ENCODE data around the gene NRL. TPM values are rescaled to one million over a fixed set of nuclear protein-coding genes. Genes with fewer than 3 reads are reported as not detected.

The NRL gene
- total and polyA plus RNA-seq, 4 donors, result 1.5 to 3.2 (median 2.8) TPM

DNA sequence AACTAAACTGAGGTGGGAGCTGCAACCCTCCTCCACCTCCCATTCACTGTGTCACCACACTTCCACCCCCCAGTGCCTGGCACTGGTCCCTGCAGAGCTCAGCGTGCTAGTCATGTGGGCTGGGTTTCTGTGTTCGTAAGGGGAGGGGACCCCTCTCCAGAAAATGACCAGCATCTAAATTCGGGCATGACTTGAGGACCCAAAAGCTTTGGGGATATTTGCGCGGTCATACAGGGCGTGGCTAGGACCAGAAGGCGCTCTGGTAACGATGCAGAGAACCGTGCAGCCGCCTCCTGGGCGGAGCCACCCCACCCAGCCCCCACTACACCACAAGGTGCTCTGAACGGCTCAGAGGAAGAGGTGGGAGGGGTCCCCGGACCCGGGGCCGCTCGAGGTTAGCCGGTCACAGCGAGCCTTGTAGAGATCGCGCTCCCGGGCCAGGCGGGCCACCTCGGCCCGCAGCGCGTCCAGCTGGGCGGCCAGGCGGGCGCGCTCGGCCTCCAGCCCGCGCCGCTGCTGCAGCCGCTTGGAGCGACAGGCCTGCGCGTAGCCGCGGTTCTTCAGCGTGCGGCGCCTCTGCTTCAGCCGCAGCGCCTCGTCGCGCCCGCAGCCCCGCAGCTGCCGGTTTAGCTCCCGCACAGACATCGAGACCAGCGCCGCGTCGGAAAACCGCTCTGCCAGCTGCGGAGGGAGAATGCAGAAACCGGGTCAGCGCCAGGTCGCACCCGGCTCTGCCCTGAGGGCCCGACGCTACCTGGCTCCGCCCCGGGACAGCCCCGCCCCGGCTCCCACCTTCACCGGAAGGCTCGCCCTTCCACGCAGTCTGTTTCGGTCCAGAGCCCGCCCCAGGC lies 33.6 kb downstream of the NRL start:
- no peaks in the 10 kb centered on the region for H3K27me3 ChIP-seq (ENCODE audit: control insufficient read depth in 4 of 4, insufficient read depth in 4 of 4, low read length in 3 of 4)
- peak overlapping the region; percentile 61 to 80 (median 76) for H3K4me3 ChIP-seq (ENCODE audit: low read depth in 1 of 3, low read length in 3 of 3)
- under 1% methylated on average over 74 of the region's 74 CpGs for WGBS
- DNase-seq (ENCODE audit: low spot score), result peak; percentile 58
- peak overlapping the region; percentile 58 to 74 for H3K27ac ChIP-seq (ENCODE audit: low read depth in 1 of 2, low read length in 2 of 2)
- peak overlapping the region in 1 of 2 donors; percentile 36 for H3K9ac ChIP-seq (ENCODE audit: low read depth in 1 of 2, low read length in 2 of 2)
- peaks cover 2 to 25% (median 20%) of the 10 kb centered on the region in 4 donors for H3K4me1 ChIP-seq (ENCODE audit: control insufficient read depth in 4 of 4, insufficient read depth in 4 of 4, low read length in 3 of 4)
- H3K9me3 ChIP-seq (ENCODE audit: control insufficient read depth in 4 of 4, low read length in 3 of 4), result no peaks in the 10 kb centered on the region
- TF ChIP-seq, protein P1, sequence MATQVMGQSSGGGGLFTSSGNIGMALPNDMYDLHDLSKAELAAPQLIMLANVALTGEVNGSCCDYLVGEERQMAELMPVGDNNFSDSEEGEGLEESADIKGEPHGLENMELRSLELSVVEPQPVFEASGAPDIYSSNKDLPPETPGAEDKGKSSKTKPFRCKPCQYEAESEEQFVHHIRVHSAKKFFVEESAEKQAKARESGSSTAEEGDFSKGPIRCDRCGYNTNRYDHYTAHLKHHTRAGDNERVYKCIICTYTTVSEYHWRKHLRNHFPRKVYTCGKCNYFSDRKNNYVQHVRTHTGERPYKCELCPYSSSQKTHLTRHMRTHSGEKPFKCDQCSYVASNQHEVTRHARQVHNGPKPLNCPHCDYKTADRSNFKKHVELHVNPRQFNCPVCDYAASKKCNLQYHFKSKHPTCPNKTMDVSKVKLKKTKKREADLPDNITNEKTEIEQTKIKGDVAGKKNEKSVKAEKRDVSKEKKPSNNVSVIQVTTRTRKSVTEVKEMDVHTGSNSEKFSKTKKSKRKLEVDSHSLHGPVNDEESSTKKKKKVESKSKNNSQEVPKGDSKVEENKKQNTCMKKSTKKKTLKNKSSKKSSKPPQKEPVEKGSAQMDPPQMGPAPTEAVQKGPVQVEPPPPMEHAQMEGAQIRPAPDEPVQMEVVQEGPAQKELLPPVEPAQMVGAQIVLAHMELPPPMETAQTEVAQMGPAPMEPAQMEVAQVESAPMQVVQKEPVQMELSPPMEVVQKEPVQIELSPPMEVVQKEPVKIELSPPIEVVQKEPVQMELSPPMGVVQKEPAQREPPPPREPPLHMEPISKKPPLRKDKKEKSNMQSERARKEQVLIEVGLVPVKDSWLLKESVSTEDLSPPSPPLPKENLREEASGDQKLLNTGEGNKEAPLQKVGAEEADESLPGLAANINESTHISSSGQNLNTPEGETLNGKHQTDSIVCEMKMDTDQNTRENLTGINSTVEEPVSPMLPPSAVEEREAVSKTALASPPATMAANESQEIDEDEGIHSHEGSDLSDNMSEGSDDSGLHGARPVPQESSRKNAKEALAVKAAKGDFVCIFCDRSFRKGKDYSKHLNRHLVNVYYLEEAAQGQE (IDR thresholded peaks at IDR 0.05), result no peak
- peak; percentile 6 to 8 for TF ChIP-seq HNF4A (conservative IDR thresholded peaks at IDR 0.05)
- TF ChIP-seq, protein P2, sequence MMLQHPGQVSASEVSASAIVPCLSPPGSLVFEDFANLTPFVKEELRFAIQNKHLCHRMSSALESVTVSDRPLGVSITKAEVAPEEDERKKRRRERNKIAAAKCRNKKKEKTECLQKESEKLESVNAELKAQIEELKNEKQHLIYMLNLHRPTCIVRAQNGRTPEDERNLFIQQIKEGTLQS (IDR thresholded peaks at IDR 0.05), result no peak
- H3K36me3 ChIP-seq (ENCODE audit: control insufficient read depth in 4 of 4, insufficient read depth in 3 of 4, low read depth in 1 of 4, low read length in 3 of 4), result no peaks in the 10 kb centered on the region

DNA sequence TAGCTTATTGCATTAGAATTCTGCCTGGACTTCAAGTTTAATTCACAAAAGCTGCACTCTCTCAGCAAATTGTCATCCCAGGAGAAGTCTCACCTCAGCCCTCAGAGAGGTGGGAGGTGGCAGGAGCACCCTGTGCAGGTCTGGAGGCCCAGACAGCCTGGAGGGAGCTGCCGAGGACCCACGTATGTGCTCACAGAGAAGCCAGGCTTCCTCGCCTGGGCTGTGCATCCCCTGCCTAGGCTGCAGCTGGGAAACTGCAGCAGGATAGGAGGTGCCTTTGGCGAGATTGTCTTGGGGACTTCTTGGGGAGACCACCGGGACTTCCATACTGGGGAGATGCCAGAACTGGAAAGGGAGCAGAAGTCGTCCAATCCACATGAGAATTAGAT lies 34.6 kb downstream of the NRL start:
- Histone ChIP-seq H3K9ac (ENCODE audit: low read depth in 1 of 2, low read length in 2 of 2) (no peak overlapping the region), H3K27me3 (ENCODE audit: control insufficient read depth in 4 of 4, insufficient read depth in 4 of 4, low read length in 3 of 4) (no peaks in the 10 kb centered on the region), H3K4me3 (ENCODE audit: low read depth in 1 of 3, low read length in 3 of 3) (no peak overlapping the region), H3K4me1 (ENCODE audit: control insufficient read depth in 4 of 4, insufficient read depth in 4 of 4, low read length in 3 of 4) (peaks cover 8 to 35% (median 25%) of the 10 kb centered on the region in 4 donors), H3K27ac (ENCODE audit: low read depth in 1 of 2, low read length in 2 of 2) (no peak overlapping the region), H3K9me3 (ENCODE audit: control insufficient read depth in 4 of 4, low read length in 3 of 4) (no peaks in the 10 kb centered on the region), H3K36me3 (ENCODE audit: control insufficient read depth in 4 of 4, insufficient read depth in 3 of 4, low read depth in 1 of 4, low read length in 3 of 4) (no peaks in the 10 kb centered on the region)
- 87% methylated on average over 6 of the region's 6 CpGs for WGBS
- DNase-seq (ENCODE audit: low spot score), result no peak
- TF ChIP-seq, protein P3, sequence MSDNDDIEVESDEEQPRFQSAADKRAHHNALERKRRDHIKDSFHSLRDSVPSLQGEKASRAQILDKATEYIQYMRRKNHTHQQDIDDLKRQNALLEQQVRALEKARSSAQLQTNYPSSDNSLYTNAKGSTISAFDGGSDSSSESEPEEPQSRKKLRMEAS (IDR thresholded peaks at IDR 0.05), result no peak
- TF ChIP-seq FOXA2 (IDR thresholded peaks at IDR 0.05) (no peak), RAD21 (IDR thresholded peaks at IDR 0.05) (no peak), YY1 (IDR thresholded peaks at IDR 0.05) (no peak), TAF1 (conservative IDR thresholded peaks at IDR 0.05) (no peak), HNF4A (conservative IDR thresholded peaks at IDR 0.05) (no peak), JUND (IDR thresholded peaks at IDR 0.05) (no peak), RXRA (IDR thresholded peaks at IDR 0.05) (no peak), HNF4G (IDR thresholded peaks at IDR 0.05) (no peak), NR2F2 (IDR thresholded peaks at IDR 0.05) (no peak), EGR1 (IDR thresholded peaks at IDR 0.05; ENCODE audit: low read depth in 2 of 2) (no peak), FOXA1 (IDR thresholded peaks at IDR 0.05) (no peak)
- TF ChIP-seq, protein P4, sequence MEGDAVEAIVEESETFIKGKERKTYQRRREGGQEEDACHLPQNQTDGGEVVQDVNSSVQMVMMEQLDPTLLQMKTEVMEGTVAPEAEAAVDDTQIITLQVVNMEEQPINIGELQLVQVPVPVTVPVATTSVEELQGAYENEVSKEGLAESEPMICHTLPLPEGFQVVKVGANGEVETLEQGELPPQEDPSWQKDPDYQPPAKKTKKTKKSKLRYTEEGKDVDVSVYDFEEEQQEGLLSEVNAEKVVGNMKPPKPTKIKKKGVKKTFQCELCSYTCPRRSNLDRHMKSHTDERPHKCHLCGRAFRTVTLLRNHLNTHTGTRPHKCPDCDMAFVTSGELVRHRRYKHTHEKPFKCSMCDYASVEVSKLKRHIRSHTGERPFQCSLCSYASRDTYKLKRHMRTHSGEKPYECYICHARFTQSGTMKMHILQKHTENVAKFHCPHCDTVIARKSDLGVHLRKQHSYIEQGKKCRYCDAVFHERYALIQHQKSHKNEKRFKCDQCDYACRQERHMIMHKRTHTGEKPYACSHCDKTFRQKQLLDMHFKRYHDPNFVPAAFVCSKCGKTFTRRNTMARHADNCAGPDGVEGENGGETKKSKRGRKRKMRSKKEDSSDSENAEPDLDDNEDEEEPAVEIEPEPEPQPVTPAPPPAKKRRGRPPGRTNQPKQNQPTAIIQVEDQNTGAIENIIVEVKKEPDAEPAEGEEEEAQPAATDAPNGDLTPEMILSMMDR (IDR thresholded peaks at IDR 0.05; ENCODE audit: low read depth, low read length, missing input control), result no peak
- TF ChIP-seq, protein P5, sequence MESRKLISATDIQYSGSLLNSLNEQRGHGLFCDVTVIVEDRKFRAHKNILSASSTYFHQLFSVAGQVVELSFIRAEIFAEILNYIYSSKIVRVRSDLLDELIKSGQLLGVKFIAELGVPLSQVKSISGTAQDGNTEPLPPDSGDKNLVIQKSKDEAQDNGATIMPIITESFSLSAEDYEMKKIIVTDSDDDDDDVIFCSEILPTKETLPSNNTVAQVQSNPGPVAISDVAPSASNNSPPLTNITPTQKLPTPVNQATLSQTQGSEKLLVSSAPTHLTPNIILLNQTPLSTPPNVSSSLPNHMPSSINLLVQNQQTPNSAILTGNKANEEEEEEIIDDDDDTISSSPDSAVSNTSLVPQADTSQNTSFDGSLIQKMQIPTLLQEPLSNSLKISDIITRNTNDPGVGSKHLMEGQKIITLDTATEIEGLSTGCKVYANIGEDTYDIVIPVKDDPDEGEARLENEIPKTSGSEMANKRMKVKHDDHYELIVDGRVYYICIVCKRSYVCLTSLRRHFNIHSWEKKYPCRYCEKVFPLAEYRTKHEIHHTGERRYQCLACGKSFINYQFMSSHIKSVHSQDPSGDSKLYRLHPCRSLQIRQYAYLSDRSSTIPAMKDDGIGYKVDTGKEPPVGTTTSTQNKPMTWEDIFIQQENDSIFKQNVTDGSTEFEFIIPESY (IDR thresholded peaks at IDR 0.05), result no peak
- TF ChIP-seq, protein P2 (IDR thresholded peaks at IDR 0.05), result no peak
- TF ChIP-seq, protein P1 (IDR thresholded peaks at IDR 0.05), result no peak
